Muscle of leg (tissue), 11 donors: ENCODE results near the gene CDK5R2. TPM values are rescaled to one million over a fixed set of nuclear protein-coding genes. Genes with fewer than 3 reads are reported as not detected.

Experiments used
- DNase-seq: peaks from one replicate; pipeline ENCODE4 v3.0.0; 2013
- H3K27ac ChIP-seq: one replicate; pipeline ENCODE4 v1.5.1; 2013; ENCODE audit warnings: mild to moderate bottlenecking, low read length, control low read depth
- H3K27me3 ChIP-seq: one replicate; pipeline ENCODE4 v1.6.1; 2013; ENCODE audit warnings: low read length; ENCODE audit not compliant: control insufficient read depth, insufficient read depth
- H3K36me3 ChIP-seq: one replicate; pipeline ENCODE4 v1.6.1; 2013; ENCODE audit warnings: low read length; ENCODE audit not compliant: control insufficient read depth, insufficient read depth
- H3K4me1 ChIP-seq: one replicate; pipeline ENCODE4 v1.6.1; 2013; ENCODE audit warnings: low read length; ENCODE audit not compliant: control insufficient read depth, insufficient read depth
- H3K4me3 ChIP-seq: one replicate; pipeline ENCODE4 v1.5.1; 2013; ENCODE audit warnings: low read length, control low read depth
- H3K9me3 ChIP-seq: replicated peaks from 2 replicates; pipeline ENCODE4 v1.6.1; 2013; ENCODE audit warnings: low read depth, low read length; ENCODE audit not compliant: control insufficient read depth
- WGBS: methylation state at CpG from one replicate; pipeline ENCODE4 v1.1.5; 2013; ENCODE audit warnings: missing lambda C conversion rate; ENCODE audit not compliant: insufficient coverage; 5-methylcytosine and 5-hydroxymethylcytosine counted together
- polyA plus RNA-seq, 8 donors: library from polyadenylated mRNA; unstranded; fragments of 120-200 nt; gene quantifications; one replicate each; pipeline versions ENCODE4 v1.2.1 to v1.2.3, GENCODE V29; 2013; ENCODE audit warnings: inconsistent platforms in 1 of 8, low replicate concordance in 1 of 8; ENCODE audit not compliant: insufficient read length in 8 of 8, insufficient read depth in 1 of 8
- total RNA-seq: library from RNA; stranded (reverse); fragments of 120-200 nt; gene quantifications from one replicate; pipeline ENCODE4 v1.2.4, GENCODE V29; 2013

CDK5R2 gene
- total and polyA plus RNA-seq, 9 donors, result 0.04 to 0.16 (median 0.08) TPM; not detected in 3

DNA sequence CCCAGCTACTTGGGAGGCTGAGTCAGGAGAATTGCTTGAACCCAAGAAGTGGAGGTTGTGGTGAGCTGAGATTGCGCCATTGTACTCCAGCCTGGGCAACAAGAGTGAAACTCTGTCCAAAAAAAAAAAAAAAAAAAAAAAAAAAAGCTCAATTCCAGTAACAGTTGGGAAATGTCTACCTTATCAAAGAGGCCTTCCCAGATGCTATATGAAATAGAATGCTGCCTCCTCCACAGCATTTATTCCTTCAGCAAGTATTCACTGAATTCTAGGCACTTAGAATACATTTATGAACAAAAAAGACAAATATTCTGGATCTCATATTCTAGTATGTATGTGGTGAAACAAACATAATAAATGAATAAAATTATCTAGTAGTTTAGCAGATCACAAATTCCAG is 12.8 kb upstream of the CDK5R2 start:
- H3K4me3 ChIP-seq, result no peak overlapping the region
- H3K27me3 ChIP-seq, result peaks cover 5% of the 10 kb centered on the region
- H3K36me3 ChIP-seq, result no peaks in the 10 kb centered on the region
- no peak overlapping the region for H3K27ac ChIP-seq
- no peaks in the 10 kb centered on the region for H3K4me1 ChIP-seq
- no CpG with 5 or more reads among the region's 1 CpG for WGBS
- no peaks in the 10 kb centered on the region for H3K9me3 ChIP-seq
- DNase-seq, result no peak

DNA sequence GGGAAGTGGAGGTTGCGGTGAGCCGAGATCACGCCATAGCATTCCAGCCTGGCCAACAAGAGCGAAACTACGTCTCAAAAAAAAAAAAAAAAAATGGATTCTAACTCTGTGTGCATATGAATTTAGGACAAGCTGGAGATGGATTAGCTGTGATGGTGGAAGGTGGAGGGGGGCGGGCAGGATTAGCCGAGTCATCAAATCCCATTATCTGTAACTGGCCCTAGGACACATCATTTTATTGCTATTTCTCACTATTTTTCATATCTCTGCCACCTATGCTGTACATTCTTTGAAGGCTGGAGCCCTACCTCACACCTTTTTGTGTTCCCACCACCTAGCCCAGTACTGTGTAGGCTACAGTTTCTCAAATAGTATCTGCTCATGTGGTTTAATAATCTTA is 7.3 kb upstream of the CDK5R2 start:
- Histone ChIP-seq H3K27me3 (peaks cover 32% of the 10 kb centered on the region), H3K4me1 (no peaks in the 10 kb centered on the region), H3K36me3 (no peaks in the 10 kb centered on the region), H3K27ac (no peak overlapping the region), H3K4me3 (no peak overlapping the region), H3K9me3 (no peaks in the 10 kb centered on the region)
- WGBS, result 96% methylated on average over 5 of the region's 7 CpGs
- no peak for DNase-seq

DNA sequence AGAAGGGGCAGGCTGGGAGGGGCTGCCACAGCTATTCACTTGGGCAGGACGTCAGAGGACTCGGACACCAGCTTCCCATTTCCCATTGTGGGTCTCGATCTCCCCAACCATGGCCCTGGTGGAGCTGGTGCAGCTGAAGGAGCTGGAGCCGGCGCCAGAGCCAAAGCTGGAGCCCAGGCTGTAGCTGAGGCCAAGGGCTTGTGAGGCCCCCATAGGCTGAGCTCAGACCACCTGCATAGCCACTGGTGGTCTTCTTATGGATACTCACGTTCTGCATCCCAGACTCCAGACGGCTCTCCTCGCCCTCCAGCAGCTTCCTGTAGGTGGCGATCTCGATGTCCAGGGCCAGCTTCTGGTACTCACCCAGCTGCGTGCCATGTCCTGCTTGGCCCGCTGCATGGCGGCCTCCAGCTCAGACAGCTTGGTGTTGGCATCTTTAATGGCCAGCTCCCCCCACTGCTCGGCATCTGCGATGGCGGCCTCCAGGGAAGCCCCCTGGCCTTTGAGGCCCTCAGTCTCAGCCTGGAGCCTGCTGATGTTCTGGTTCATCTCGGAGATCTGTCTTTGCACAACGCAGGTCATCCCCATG is 6.0 kb upstream of the CDK5R2 start:
- Histone ChIP-seq H3K4me1 (no peaks in the 10 kb centered on the region), H3K4me3 (no peak overlapping the region), H3K27ac (no peak overlapping the region), H3K36me3 (no peaks in the 10 kb centered on the region), H3K9me3 (no peaks in the 10 kb centered on the region), H3K27me3 (peaks cover 43% of the 10 kb centered on the region)
- WGBS, result 61% methylated on average over 18 of the region's 18 CpGs
- DNase-seq, result no peak

DNA sequence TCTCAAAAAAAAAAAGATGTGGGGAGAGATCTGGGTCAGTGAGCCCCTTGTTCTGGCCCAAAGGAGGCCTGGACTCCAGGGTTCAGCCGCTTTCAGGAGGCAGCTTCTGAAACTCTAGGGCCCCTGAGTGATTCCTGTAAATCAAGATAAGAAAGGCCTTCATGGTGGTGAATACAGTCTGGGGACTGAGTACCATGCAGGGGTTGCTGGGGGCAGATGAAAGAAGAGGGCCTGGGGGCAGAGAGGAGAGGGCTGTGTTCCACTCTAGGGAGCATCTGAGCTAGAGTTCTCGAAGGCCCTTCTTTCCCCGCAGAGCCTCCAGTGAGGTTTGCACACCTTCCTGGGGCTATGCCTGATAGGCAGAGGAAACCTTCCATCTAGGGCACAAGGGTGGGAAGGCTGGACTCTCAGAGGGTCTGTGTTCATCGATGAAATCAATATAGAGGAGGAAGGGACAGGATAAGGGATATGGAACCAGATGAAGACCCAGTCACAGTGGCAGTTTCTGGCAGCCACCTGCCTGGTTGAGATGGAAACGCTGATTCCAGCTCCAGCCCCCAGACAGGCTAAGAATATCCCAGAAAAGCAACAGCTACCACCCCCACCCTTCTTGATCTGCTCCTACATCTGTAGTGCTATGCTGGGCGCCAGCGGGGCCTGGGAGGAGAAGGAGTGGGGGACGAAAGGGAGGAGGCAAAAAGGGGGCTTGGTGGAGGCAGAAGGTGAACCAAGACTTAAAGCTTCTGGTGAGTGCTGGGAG is 4.7 kb upstream of the CDK5R2 start:
- H3K27ac ChIP-seq, result no peak overlapping the region
- 56% methylated on average over 7 of the region's 8 CpGs for WGBS
- H3K4me3 ChIP-seq, result no peak overlapping the region
- no peaks in the 10 kb centered on the region for H3K36me3 ChIP-seq
- H3K27me3 ChIP-seq, result peaks cover 56% of the 10 kb centered on the region
- no peak for DNase-seq
- peaks cover 3% of the 10 kb centered on the region for H3K4me1 ChIP-seq
- no peaks in the 10 kb centered on the region for H3K9me3 ChIP-seq

DNA sequence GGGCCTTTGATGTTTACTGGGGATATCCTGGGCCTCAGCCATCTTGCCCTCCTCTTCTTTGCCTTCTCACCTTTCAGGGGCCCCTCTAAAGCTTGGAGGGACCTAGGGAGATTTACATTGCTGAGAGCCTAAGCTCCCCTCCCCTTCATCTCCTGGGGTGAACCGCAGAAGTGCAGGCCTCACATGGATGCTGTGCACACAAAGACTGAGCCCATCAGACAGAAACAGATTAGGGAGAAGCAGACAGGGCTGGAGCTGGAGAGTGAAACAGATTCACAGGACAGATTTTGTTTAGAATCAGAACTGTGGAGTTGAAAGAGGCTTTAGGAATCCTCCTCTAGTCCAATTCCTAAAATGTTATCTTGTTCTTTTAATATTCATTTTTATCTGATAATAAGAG is 3.4 kb upstream of the CDK5R2 start:
- H3K36me3 ChIP-seq, result no peaks in the 10 kb centered on the region
- peaks cover 66% of the 10 kb centered on the region for H3K27me3 ChIP-seq
- WGBS, result no CpG with 5 or more reads among the region's 1 CpG
- peaks cover 9% of the 10 kb centered on the region for H3K4me1 ChIP-seq
- no peak overlapping the region for H3K27ac ChIP-seq
- no peak overlapping the region for H3K4me3 ChIP-seq
- no peaks in the 10 kb centered on the region for H3K9me3 ChIP-seq
- DNase-seq, result no peak

DNA sequence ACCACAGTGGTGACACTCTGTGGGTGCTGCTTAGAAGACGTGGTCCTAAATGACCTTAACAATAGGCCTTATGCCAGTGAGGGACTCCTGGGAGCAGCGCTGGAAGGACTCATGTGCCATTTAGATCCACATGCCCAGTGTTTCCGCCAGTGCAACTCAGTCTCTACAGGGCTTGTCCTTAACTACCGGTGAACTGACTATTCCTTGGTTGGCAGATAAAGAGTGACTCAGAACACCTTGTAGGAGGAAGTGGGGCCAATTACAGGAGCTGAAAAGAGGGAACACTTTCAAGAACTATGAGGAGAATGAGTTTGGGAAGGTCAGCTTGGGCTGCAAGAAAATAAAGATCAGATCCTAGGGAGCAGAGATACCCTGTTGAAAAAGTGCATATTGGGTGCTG is 1.8 kb upstream of the CDK5R2 start:
- 78% methylated on average over 4 of the region's 4 CpGs for WGBS
- Histone ChIP-seq H3K27ac (no peak overlapping the region), H3K36me3 (no peaks in the 10 kb centered on the region), H3K27me3 (peaks cover 77% of the 10 kb centered on the region), H3K9me3 (no peaks in the 10 kb centered on the region), H3K4me3 (no peak overlapping the region), H3K4me1 (peaks cover 14% of the 10 kb centered on the region)
- DNase-seq, result no peak

DNA sequence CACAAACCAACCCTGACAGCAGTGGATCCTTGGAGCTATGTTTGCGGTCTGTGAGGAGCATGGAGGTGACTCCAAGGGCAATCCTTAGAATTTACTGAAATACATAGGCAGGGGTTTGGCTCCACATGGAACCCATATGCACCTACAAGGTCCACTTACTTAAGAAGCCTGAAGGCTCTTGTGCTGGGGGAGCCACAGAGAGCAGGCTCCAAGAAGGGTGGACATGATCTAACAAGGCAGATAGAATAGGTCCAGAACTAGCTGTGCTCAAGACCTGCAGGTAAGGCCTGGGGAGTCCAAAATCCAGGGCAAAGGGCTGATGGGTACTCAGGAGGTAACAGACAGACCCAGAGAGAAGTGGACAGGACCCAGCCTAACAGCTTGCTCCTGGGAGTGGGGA is 1.2 kb upstream of the CDK5R2 start:
- no peak for DNase-seq
- no CpG with 5 or more reads among the region's 1 CpG for WGBS
- Histone ChIP-seq H3K27me3 (peaks cover 81% of the 10 kb centered on the region), H3K4me3 (no peak overlapping the region), H3K4me1 (peaks cover 20% of the 10 kb centered on the region), H3K36me3 (no peaks in the 10 kb centered on the region), H3K9me3 (no peaks in the 10 kb centered on the region), H3K27ac (no peak overlapping the region)

DNA sequence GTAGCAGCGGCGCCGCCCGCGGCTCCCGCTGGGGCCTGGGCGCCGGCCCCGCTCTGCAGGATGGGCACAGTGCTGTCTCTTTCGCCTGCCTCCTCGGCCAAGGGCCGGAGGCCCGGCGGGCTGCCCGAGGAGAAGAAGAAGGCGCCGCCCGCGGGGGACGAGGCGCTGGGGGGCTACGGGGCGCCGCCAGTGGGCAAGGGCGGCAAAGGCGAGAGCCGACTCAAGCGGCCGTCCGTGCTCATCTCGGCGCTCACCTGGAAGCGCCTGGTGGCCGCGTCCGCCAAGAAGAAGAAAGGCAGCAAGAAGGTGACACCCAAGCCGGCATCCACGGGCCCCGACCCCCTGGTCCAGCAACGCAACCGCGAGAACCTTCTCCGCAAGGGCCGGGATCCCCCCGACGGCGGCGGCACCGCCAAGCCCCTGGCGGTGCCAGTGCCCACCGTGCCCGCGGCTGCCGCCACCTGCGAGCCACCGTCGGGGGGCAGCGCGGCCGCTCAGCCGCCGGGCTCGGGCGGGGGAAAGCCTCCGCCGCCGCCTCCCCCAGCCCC is 369 bp downstream of the CDK5R2 start:
- Histone ChIP-seq H3K9me3 (no peaks in the 10 kb centered on the region), H3K27me3 (peaks cover 90% of the 10 kb centered on the region), H3K4me3 (no peak overlapping the region), H3K4me1 (peaks cover 20% of the 10 kb centered on the region), H3K27ac (no peak overlapping the region), H3K36me3 (no peaks in the 10 kb centered on the region)
- no peak for DNase-seq
- WGBS, result under 1% methylated on average over 67 of the region's 67 CpGs

DNA sequence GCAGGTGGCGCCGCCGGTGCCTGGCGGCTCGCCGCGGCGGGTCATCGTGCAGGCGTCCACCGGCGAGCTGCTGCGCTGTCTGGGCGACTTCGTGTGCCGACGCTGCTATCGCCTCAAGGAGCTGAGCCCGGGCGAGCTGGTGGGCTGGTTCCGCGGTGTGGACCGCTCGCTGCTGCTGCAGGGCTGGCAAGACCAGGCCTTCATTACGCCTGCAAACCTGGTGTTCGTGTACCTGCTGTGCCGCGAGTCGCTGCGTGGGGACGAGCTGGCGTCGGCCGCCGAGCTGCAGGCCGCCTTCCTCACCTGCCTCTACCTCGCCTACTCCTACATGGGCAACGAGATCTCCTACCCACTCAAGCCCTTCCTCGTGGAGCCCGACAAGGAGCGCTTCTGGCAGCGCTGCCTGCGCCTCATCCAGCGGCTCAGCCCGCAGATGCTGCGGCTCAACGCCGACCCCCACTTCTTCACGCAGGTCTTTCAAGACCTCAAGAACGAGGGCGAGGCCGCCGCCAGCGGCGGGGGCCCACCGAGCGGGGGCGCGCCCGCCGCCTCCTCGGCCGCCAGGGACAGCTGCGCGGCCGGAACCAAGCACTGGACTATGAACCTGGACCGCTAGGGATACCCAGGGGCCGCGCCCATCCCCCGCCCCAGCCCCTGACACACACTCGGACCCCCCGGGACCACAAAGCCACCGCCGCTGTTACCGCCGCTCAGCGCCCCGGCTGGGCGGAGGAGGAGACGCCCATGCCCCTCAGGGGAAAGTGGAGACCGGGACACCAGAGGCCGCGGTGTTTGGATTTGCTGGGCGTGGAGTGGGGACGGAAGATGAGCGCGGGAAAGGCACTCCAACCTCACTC is 1.1 kb downstream of the CDK5R2 start:
- Histone ChIP-seq H3K27me3 (peaks cover 88% of the 10 kb centered on the region), H3K27ac (no peak overlapping the region), H3K4me3 (no peak overlapping the region), H3K9me3 (no peaks in the 10 kb centered on the region), H3K4me1 (peaks cover 20% of the 10 kb centered on the region), H3K36me3 (no peaks in the 10 kb centered on the region)
- DNase-seq, result no peak
- WGBS, result 2% methylated on average over 85 of the region's 87 CpGs

DNA sequence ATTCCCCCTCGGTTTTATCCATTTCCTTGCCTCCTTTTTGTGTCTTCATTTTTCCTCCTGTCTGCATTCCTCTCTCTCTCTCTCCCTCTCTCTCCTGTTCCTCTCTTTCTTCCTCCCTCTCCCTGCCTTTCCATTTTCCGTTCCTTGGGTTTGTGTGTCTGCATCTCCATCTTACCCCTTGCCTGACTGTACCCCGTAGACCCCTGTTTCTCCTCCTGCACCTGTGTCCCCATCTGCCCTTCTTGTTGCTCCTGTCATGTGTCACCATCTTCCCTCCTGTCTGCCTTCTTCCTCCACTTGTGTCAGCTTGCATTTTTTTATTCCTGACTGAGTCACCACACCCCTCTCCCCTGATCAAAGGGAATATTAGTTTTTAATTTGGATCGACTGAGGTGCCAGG is 1.8 kb downstream of the CDK5R2 start:
- Histone ChIP-seq H3K9me3 (no peaks in the 10 kb centered on the region), H3K27ac (no peak overlapping the region), H3K27me3 (peaks cover 83% of the 10 kb centered on the region), H3K4me1 (peaks cover 20% of the 10 kb centered on the region), H3K4me3 (no peak overlapping the region), H3K36me3 (no peaks in the 10 kb centered on the region)
- no peak for DNase-seq
- WGBS, result 0% methylated on average over 3 of the region's 4 CpGs
